ENCODE measurements around the gene GRM4. TPM values are rescaled to one million over a fixed set of nuclear protein-coding genes. Genes with fewer than 3 reads are reported as not detected.

The GRM4 gene
- total and polyA plus RNA-seq, 12 donors, result not detected

DNA sequence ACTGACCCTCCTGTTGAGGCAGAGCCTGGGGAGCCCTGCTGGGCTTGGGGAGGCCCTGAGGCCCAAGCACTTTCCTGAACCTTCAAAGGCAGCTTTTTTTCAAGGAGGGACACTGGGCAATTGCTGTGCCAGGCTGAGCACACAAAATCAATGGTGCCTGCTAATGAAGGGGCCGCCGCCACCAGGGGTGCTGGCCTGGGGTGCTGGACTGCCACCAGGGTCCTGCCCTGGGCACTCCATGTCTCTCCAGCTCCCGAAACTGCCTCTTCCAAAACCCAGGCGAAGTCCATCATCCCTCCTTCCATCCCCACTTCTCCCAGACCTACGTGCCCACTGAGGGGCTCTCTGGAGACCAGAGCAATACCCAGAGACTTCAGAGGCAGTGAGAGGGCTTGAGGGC lies 145.6 kb downstream of the GRM4 start:
- Histone ChIP-seq H3K27ac (no peak overlapping the region), H3K4me3 (no peak overlapping the region), H3K36me3 (no peaks in the 10 kb centered on the region), H3K9me3 (peaks cover 0 to 18% (median 3%) of the 10 kb centered on the region in 11 donors), H3K4me1 (peaks cover 0 to 4% (median 0%) of the 10 kb centered on the region in 9 donors), H3K27me3 (peaks cover 0 to 40% (median 27%) of the 10 kb centered on the region in 7 donors)
- no peak for TF ChIP-seq CTCF (IDR thresholded peaks at IDR 0.05)
- no peak for DNase-seq
- intact Hi-C loops (cut with DNase I), result no loop called here
- no peak for ATAC-seq
- WGBS, 2 donors, result 75 to 84% methylated on average over 5 of the region's 5 CpGs

DNA sequence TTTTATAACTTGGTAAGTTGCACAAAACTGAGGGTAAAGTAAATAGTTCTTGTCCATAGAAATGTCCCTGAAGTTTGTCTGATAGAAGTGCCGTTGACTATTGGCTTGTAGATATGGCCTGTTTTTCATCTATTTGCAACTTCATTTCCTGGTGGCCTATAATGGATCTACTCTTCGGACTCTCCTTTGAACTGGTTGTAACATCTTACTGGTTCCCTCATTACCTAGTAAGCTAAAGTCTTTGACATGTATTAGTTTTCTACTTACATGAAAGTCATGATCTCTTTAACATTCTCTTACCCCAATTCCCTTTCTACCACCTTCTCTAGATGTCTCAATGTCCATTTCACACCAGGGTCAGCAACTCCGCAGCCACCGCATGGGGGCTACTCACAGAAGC lies 146.3 kb downstream of the GRM4 start:
- intact Hi-C loops (cut with DNase I), result no loop called here
- Histone ChIP-seq H3K4me1 (peaks cover 0 to 4% (median 0%) of the 10 kb centered on the region in 9 donors), H3K4me3 (no peak overlapping the region), H3K9me3 (peaks cover 0 to 18% (median 3%) of the 10 kb centered on the region in 11 donors), H3K27ac (no peak overlapping the region), H3K36me3 (no peaks in the 10 kb centered on the region), H3K27me3 (peaks cover 0 to 46% (median 34%) of the 10 kb centered on the region in 7 donors)
- DNase-seq (no peak), ATAC-seq (no peak)
- WGBS, 2 donors, result 87 to 88% methylated on average over 4 of the region's 4 CpGs
- no peak for TF ChIP-seq CTCF (IDR thresholded peaks at IDR 0.05)

DNA sequence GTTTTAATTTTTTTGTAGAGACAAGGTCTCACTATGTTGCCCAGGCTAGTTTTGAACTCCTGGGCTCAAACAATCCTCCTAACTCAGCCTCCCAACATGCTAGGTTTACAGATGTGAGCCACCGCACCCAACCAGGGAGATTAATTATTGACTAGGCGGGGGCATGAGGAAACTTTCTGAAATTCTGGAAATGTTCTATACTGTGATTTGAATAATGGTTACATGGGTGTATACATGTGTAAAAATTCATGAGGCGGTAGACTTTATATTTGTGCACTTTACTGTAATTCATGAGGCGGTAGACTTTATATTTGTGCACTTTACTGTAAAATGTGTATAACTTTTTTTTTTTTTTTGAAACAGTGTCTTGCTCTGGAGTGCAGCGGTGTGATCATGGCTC lies 147.2 kb downstream of the GRM4 start:
- H3K9me3 ChIP-seq, result peaks cover 0 to 14% (median 3%) of the 10 kb centered on the region in 11 donors
- no peak overlapping the region for H3K4me3 ChIP-seq
- H3K27ac ChIP-seq, result no peak overlapping the region
- WGBS, 2 donors, result 94 to 98% methylated on average over 5 of the region's 5 CpGs
- peaks cover 0 to 55% (median 41%) of the 10 kb centered on the region in 7 donors for H3K27me3 ChIP-seq
- peaks cover 0 to 4% (median 0%) of the 10 kb centered on the region in 9 donors for H3K4me1 ChIP-seq
- no peaks in the 10 kb centered on the region for H3K36me3 ChIP-seq
- DNase-seq, result no peak
- ATAC-seq, result no peak
- intact Hi-C loops (cut with DNase I), result no loop called here
- TF ChIP-seq CTCF (IDR thresholded peaks at IDR 0.05), result no peak

DNA sequence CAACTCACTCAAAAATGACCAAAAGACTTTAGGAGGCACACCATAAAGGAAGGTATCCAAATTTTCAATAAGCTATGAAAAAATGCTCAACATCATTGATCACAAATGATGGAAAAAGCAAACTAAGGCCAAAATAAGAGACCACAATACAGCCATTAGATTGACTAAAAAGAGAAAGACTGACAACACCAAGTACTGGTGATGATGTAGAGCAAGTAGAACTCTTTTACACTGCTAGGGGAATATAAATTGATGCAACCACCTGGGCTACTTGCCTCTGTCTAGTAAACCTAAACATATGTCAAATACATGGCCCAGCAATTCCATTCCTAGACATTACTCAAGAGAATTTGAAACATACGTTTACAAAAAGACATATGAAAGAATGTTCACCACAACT lies 148.6 kb downstream of the GRM4 start:
- Histone ChIP-seq H3K4me1 (peaks cover 0 to 4% (median 0%) of the 10 kb centered on the region in 9 donors), H3K27me3 (peaks cover 0 to 60% (median 47%) of the 10 kb centered on the region in 7 donors), H3K27ac (no peak overlapping the region), H3K36me3 (no peaks in the 10 kb centered on the region), H3K4me3 (no peak overlapping the region), H3K9me3 (peaks cover 0 to 11% (median 3%) of the 10 kb centered on the region in 11 donors)
- no peak for DNase-seq
- TF ChIP-seq CTCF (IDR thresholded peaks at IDR 0.05), result no peak
- 81 to 91% methylated on average over 1 of the region's 1 CpG for whole genome bisulfite sequencing, 2 donors
- intact Hi-C loops (cut with DNase I), result no loop called here
- ATAC-seq, result no peak

All from heart right ventricle (tissue), 16 donors.